Pancreas (tissue), 10 donors: Measurements from ENCODE around the gene CTIF. TPM values are rescaled to one million over a fixed set of nuclear protein-coding genes. Genes with fewer than 3 reads are reported as not detected.

Experiments used
- ATAC-seq, 4 donors: fragments of 200-7000 bp; cut with Tn5 transposase; one replicate each; pipeline versions ENCODE4 v1.8.0 to v1.9.1; 2020; ENCODE audit warnings: mild to moderate bottlenecking in 4 of 4, moderate library complexity in 4 of 4
- DNase-seq, 6 donors: peaks; one replicate each; pipeline ENCODE4 v3.0.0-alpha.2; 2020
- FAIRE-seq: peaks from 2 replicates; lab custom pipeline; 2012; peaks lifted over from hg19 to GRCh38; lab: Jason Lieb, UNC
- H3K27ac ChIP-seq, 4 donors: fragments of 200-600 bp; sonication (generic); 1 replicate in 3 of 4; 2 replicates in 1 of 4; pipeline versions ENCODE4 v1.5.0 to v1.8.0; 2020
- H3K27me3 ChIP-seq, 4 donors: fragments of 200-600 bp; one replicate each; pipeline ENCODE4 v1.8.0; 2021
- H3K36me3 ChIP-seq, 3 donors: fragments of 200-600 bp; sonication (generic) in 1 of 3; one replicate each; pipeline versions ENCODE4 v1.5.0 to v1.8.0; 2020 to 2021
- H3K4me1 ChIP-seq, 3 donors: fragments of 200-600 bp; one replicate each; pipeline ENCODE4 v1.8.0; 2021
- H3K4me3 ChIP-seq, 4 donors: fragments of 200-600 bp; sonication (generic) in 2 of 4; one replicate each; pipeline versions ENCODE4 v1.5.0 to v1.8.0; 2020 to 2021
- H3K9me3 ChIP-seq, 4 donors: fragments of 200-600 bp; one replicate each; pipeline ENCODE4 v1.8.0; 2021
- WGBS, 2 donors: extraction: QIAGEN DNeasy Blood & Tissue Kit; methylation state at CpG; one replicate each; pipeline ENCODE4 v1.1.7; 2013; 5-methylcytosine and 5-hydroxymethylcytosine counted together
- intact Hi-C, 3 donors: fragments of 100-400 bp; cut with DNase I; formaldehyde crosslinking; loops; one replicate each; pipeline versions ENCODE4 v1.11.1 to v1.14.2; 2022
- polyA plus RNA-seq, 2 donors: library from polyadenylated mRNA; stranded (reverse); fragments of 200-250 nt; gene quantifications; one replicate each; pipeline ENCODE4 v1.2.3, GENCODE V29; 2013
- total RNA-seq, 6 donors: library from RNA; stranded (reverse); fragmentation: NEBNext Ultra II Directional in 4 of 6; extraction: Animal tissue kit (Norgen Biotek cat#: 25700) in 4 of 6; gene quantifications; one replicate each; pipeline versions ENCODE4 v1.2.1 to v1.2.4, GENCODE V29; 2021 to 2023
- TF ChIP-seq, protein P1 (sequence below), 4 donors: fragments of 200-600 bp; sonication (generic) in 3 of 4; IDR thresholded peaks; one replicate each; pipeline versions ENCODE4 v1.5.0 to v1.8.0; 2021; ENCODE audit warnings: antibody characterized with exemption in 4 of 4
- donor health status: healthy with polysubstance abuse.
- donor health status: DM: no; HTN: no; CAD: no; lungs with moderate emphysema.
- donor health status: DM: no; HTN: no; CAD: no.
- donor health status: control.
- donor health status: control.
- donor health status: Bipolar disorder and iron deficiency.
- donor health status: DM: yes; HTN: yes; CAD: no.
- donor health status: DM: no; HTN: no; CAD: no.
- donor health status: DM: no; HTN: no; CAD: no.
- donor health status: DM: yes; HTN: yes; CAD: no.

The CTIF gene
- total and polyA plus RNA-seq, 8 donors: 15.1 to 27.4 (median 16.7) TPM

DNA sequence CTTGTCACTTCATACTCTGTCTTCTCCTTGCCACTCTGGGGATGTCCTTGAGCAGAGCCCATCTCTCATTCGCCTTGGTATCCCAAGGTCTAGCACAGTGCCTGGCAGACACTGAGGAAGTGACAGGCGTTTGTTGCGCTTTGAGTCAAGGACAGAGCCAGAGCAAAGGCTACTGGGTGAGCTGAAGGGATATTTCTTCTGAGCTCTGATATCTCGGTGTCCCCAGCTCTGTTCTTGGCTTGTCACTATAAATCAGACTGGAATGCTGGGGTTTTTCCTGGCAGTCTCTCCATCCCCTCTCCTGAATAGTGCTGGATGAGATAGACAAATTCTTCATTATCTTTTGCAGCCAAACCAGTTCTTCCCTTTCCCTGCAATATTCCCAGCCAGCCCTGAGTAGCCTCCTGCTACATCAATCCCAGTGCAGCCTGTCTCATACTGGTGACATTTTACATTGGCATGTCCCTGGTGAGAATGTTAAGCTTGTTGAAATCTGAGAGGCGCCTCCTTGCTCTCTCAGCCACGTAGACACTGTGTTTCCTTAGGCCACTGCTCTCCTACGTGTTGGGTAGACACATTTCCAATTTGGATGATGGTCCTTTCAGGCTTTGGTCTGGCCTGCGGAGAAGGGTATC, 61.7 kb downstream of the CTIF start:
- no peak for DNase-seq
- Histone ChIP-seq H3K27ac (no peak overlapping the region), H3K9me3 (no peaks in the 10 kb centered on the region)

DNA sequence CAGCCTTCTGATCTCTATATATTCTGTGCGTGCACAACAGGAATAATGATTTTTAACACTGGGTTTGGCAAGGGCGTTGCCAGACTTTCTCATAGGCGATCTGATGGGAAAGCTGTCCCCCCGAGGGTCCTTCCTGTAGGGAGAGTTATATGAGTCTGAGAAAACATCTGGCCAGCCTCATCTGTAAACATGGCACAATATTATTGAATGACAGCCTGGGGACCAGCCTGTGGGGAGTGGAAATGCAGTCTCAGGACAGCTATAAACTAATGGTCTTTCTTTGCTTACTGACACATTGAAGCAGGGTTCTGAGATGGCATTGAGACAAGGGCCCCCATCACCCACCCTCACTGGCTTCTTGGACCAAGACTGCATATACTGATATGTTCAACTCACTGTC, 62.5 kb downstream of the CTIF start:
- TF ChIP-seq, protein P1, sequence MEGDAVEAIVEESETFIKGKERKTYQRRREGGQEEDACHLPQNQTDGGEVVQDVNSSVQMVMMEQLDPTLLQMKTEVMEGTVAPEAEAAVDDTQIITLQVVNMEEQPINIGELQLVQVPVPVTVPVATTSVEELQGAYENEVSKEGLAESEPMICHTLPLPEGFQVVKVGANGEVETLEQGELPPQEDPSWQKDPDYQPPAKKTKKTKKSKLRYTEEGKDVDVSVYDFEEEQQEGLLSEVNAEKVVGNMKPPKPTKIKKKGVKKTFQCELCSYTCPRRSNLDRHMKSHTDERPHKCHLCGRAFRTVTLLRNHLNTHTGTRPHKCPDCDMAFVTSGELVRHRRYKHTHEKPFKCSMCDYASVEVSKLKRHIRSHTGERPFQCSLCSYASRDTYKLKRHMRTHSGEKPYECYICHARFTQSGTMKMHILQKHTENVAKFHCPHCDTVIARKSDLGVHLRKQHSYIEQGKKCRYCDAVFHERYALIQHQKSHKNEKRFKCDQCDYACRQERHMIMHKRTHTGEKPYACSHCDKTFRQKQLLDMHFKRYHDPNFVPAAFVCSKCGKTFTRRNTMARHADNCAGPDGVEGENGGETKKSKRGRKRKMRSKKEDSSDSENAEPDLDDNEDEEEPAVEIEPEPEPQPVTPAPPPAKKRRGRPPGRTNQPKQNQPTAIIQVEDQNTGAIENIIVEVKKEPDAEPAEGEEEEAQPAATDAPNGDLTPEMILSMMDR (IDR thresholded peaks at IDR 0.05): no peak
- H3K36me3 ChIP-seq: no peaks in the 10 kb centered on the region
- intact Hi-C loops: no loop called here
- DNase-seq (no peak), FAIRE-seq (no peak), ATAC-seq (no peak)
- H3K4me1 ChIP-seq: no peaks in the 10 kb centered on the region
- no peak overlapping the region for H3K27ac ChIP-seq
- no peaks in the 10 kb centered on the region for H3K9me3 ChIP-seq
- H3K27me3 ChIP-seq: no peaks in the 10 kb centered on the region
- H3K4me3 ChIP-seq: no peak overlapping the region
- whole genome bisulfite sequencing, 2 donors: 82% methylated on average over 4 of the region's 4 CpGs

More for the DNA sequence above, 61.7 kb downstream of the CTIF start:
- WGBS, 2 donors: 70 to 74% methylated on average over 8 of the region's 8 CpGs
- ATAC-seq (peak in 1 of 4 donors; percentile 9), FAIRE-seq (no peak)
- intact Hi-C loops: no loop called here
- H3K4me3 ChIP-seq: no peak overlapping the region
- H3K27me3 ChIP-seq: no peaks in the 10 kb centered on the region
- TF ChIP-seq, protein P1 (IDR thresholded peaks at IDR 0.05): no peak
- H3K4me1 ChIP-seq: no peaks in the 10 kb centered on the region
- no peaks in the 10 kb centered on the region for H3K36me3 ChIP-seq

DNA sequence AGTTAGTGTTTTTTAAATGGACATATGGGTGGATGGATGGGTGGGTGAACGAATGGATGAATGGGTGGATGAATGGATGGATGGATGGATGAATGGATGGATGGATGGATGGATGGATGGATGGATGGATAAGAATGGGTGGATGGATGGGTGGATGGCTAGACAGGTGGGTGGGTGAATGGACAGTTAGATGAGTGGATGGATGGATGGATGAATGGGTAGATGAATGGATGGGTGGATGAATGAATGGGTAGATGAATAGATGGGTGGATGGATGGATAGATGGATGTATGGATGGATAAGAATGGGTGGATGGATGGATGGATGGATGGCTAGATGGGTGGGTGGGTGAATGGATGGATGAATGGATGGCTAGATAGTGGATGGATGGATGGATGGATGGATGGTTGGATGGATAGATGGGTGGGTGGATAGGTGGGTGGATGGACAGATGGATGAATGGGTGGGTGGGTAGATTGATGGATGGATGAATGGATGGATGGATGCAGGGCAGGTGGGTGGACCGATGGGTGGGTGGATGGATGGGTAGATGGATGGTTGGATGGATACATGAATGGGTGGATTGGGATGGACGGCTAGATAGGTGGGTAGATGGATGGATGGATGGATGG, 64.0 kb downstream of the CTIF start:
- no peaks in the 10 kb centered on the region for H3K9me3 ChIP-seq
- WGBS, 2 donors: 82 to 98% methylated on average over 3 of the region's 3 CpGs
- H3K4me3 ChIP-seq: no peak overlapping the region
- no peak for DNase-seq
- H3K27ac ChIP-seq: no peak overlapping the region
- H3K4me1 ChIP-seq: no peaks in the 10 kb centered on the region
- ATAC-seq: no peak
- intact Hi-C loops: no loop called here
- TF ChIP-seq, protein P1 (IDR thresholded peaks at IDR 0.05): no peak
- FAIRE-seq: no peak
- H3K27me3 ChIP-seq: no peaks in the 10 kb centered on the region
- no peaks in the 10 kb centered on the region for H3K36me3 ChIP-seq

- 84 to 87% methylated on average over 3 of the region's 3 CpGs for WGBS, 2 donors
- Histone ChIP-seq H3K27ac (no peak overlapping the region), H3K27me3 (no peaks in the 10 kb centered on the region), H3K9me3 (no peaks in the 10 kb centered on the region), H3K4me1 (no peaks in the 10 kb centered on the region), H3K4me3 (no peak overlapping the region), H3K36me3 (no peaks in the 10 kb centered on the region)
- DNase-seq (peak in 1 of 6 donors; percentile 7), ATAC-seq (peak in 1 of 4 donors; percentile 35), FAIRE-seq (no peak)
- TF ChIP-seq, protein P1 (IDR thresholded peaks at IDR 0.05): no peak
- intact Hi-C loops: no loop called here
Observed at GRCh38 chr18:48605408-48605845, 66.6 kb downstream of the CTIF start.
